NCI-H1092 treated with DMSO at 0.1 percent for 48 hours (cell line): ENCODE results near the gene CCNF.
"Not testable (repeated sequence)": the region's sequence is repeated elsewhere in the genome, so short reads cannot be mapped to it uniquely, and the experiment has no call there.

Experiments
- DNase-seq: peaks from one replicate; lab custom pipeline; 2025; lab: John Stamatoyannopoulos, UW

The CCNF gene

DNA sequence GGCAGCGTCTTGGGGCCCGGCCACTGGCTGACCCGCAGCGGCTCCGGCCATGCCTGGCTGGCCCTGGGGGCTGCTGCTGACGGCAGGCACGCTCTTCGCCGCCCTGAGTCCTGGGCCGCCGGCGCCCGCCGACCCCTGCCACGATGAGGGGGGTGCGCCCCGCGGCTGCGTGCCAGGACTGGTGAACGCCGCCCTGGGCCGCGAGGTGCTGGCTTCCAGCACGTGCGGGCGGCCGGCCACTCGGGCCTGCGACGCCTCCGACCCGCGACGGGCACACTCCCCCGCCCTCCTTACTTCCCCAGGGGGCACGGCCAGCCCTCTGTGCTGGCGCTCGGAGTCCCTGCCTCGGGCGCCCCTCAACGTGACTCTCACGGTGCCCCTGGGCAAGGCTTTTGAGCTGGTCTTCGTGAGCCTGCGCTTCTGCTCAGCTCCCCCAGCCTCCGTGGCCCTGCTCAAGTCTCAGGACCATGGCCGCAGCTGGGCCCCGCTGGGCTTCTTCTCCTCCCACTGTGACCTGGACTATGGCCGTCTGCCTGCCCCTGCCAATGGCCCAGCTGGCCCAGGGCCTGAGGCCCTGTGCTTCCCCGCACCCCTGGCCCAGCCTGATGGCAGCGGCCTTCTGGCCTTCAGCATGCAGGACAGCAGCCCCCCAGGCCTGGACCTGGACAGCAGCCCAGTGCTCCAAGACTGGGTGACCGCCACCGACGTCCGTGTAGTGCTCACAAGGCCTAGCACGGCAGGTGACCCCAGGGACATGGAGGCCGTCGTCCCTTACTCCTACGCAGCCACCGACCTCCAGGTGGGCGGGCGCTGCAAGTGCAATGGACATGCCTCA, 42.6 kb downstream of the CCNF start:
- DNase-seq = no peak

DNA sequence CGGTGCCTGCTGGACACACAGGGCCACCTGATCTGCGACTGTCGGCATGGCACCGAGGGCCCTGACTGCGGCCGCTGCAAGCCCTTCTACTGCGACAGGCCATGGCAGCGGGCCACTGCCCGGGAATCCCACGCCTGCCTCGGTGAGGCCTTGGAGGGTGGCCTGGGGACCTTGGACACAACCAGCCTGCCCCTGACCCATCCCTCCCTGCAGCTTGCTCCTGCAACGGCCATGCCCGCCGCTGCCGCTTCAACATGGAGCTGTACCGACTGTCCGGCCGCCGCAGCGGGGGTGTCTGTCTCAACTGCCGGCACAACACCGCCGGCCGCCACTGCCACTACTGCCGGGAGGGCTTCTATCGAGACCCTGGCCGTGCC, 43.2 kb downstream of the CCNF start:
- DNase-seq = no peak

GRCh38 chr16:2472885-2473445, 43.7 kb downstream of the CCNF start:
- DNase-seq = no peak

- peak; percentile 53 for DNase-seq
Observed at GRCh38 chr16:2473446-2473926, 44.2 kb downstream of the CCNF start.

GRCh38 chr16:2473999-2474876, 45.0 kb downstream of the CCNF start:
- peak; percentile 42 for DNase-seq

- peak; percentile 65 for DNase-seq
Observed at GRCh38 chr16:2474877-2475412, 45.7 kb downstream of the CCNF start, which contains the start of gene TBC1D24. TBC1D24 (plus strand) TSS chr16:2475127; CDS start chr16:2496149, 21,022 bp downstream.

GRCh38 chr16:2475413-2476344, 46.4 kb downstream of the CCNF start:
- no peak for DNase-seq

DNA sequence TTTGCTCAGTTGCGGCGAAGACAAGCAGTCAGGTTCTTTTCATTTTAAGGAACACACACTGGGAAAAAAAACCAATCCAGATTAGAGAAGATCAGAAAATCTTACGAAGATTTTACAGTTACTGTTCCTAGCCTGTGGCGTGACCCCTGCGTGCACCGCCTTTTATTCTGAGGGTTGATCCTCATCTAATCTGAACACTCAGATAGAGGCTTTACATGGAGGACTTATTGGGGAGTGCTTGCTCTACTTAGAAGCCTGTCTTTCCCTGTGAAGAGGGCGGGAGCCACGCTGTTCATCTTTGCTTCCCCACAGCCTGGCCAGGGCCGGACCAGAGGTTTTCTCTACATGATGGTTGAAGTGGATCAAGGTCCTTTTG, 47.1 kb downstream of the CCNF start:
- no peak for DNase-seq

- no peak for DNase-seq
Observed at GRCh38 chr16:2476741-2477140, 47.5 kb downstream of the CCNF start.

DNA sequence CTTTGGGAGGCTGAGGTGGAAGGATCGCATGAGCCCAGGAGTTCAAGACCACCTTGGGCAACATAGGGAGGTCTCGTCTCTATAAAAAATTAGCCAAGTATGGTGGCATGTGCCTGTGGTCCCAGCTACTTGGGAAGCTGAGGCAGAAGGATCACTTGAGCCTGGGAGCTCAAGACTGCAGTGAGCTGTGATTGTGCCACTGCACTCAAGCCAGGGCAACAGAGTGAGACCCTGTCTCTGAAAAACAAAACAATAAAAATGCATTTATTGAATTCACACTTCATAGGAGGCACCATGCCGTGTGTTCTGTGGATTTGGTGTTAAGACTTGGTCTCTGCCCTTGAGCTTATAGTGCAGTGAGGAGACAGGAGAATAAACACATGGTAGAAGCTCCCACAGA, 48.1 kb downstream of the CCNF start:
- DNase-seq = no peak

DNA sequence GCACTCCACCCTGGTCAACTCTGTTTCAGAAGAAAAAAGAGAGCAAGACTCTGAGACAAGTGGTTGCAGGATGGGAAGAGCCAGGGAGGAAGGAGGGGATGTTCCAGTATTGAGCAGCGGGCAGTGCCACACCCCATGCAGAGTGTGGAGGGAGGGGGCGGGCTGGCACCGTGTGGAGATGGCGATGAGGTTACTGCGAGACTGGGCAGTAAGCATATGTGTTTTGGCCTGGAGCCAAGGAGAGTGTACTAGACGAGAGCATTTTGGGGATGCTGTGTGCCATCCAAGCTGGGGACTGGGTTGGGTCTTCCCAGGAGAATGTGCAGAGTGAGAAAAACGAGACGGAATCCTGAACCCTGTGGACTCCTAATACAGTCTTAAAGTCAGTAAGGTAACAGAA, 49.0 kb downstream of the CCNF start:
- DNase-seq = peak; percentile 35

DNA sequence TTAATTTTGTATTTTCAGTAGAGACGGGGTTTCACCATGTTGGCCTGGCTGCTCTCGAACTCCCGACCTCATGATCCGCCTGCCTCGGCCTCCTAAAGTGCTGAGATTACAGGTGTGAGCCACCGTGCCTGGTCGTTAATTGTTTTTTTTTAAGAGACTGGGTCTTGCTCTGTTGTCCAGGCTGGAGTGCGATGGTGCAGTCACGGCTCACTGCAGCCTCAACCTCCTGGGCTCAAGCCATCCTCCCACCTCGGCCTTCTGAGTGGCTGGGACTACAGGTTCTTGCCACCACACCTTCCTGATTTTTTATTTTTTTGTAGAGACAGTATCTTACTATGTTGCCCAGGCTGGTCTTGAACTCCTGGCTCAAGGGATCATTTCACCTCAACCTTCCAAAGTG, 50.7 kb downstream of the CCNF start:
- DNase-seq = not testable (repeated sequence)

DNA sequence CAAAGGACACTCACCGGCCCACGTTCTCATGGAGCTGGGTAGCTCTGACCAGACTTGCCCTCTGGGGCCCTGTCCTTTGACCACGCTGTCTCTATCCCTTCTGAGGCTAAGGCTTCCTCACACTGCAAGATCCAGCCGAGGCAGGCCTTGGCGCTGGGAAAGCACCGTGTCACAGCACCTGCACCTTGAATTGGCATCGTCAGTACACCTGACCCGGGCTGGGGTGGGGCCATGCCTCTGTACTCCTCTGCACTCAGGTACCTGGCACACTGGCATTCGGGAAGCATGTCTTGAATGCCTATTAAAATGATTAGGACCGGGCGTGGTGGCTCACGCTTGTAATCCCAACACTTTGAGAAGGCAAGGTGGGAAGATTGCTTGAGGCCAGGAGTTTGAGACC, 51.7 kb downstream of the CCNF start:
- DNase-seq = no peak

- peak; percentile 22 for DNase-seq
Observed at GRCh38 chr16:2481676-2482075, 52.4 kb downstream of the CCNF start.

- no peak for DNase-seq
Observed at GRCh38 chr16:2482249-2482648, 53.0 kb downstream of the CCNF start.

DNA sequence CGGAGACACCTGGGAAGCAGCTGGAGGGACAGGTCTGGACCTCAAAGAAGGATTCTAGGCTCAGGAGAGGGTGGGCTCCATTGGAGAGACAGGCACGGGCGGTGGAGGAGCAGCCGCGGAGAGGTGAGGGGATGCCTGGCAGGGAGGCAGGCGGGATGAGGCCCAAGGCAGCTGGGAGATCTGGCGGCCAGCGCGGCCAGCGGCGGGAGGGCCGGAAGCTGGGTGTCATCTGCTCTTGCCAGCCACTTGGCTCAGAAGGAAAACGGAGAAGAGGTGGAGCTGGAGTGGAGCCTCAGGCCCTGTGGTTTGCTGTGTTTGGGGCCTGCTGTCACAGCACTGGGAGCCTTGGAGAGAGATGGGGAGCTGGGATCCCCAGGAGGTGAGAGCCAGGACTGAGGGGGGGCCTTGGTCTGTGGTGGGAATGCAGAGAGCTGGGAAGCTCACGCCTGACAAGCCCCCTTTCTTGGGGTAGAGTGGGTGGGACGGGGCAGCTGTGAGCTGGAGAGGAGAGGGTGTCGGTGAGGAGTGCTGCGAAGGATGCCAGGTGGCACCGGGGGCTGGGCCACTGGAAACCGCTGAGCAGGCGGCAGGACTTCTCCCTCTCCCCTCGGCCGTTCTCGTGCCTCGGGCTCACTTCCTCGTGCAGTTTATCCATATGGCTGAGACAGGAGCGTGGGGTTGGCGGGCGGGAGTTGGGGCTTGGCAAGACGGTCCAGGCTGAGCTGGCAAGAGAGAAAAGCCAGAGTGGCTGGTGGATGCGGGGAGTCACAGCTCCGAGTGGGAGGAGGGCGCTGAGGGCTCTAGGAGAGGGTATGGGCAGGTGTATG, 53.7 kb downstream of the CCNF start:
- peak; percentile 90 for DNase-seq

- DNase-seq = no peak
Observed at GRCh38 chr16:2483939-2484897, 55.0 kb downstream of the CCNF start.

GRCh38 chr16:2484898-2485508, 55.8 kb downstream of the CCNF start:
- no peak for DNase-seq
